Adrenal gland (tissue), 12 donors: ENCODE results near the gene ATF2. TPM values are rescaled to one million over a fixed set of nuclear protein-coding genes. Genes with fewer than 3 reads are reported as not detected.

Experiments used
- DNase-seq, 7 donors: peaks; one replicate each; pipeline ENCODE4 v3.0.0-alpha.2; 2019 to 2020
- H3K27ac ChIP-seq, 5 donors: fragments of 200-600 bp; sonication (generic) in 4 of 5; 1 replicate in 3 of 5; 2 replicates in 2 of 5; pipeline versions ENCODE4 v1.5.1 to v1.8.0; 2016 to 2020; ENCODE audit warnings: mild to moderate bottlenecking in 1 of 5
- H3K27me3 ChIP-seq: fragments of 200-600 bp; 2 replicates; pipeline ENCODE4 v1.8.0; 2021
- H3K36me3 ChIP-seq, 2 donors: fragments of 200-600 bp; replicated peaks in 1 of 2; 1 replicate in 1 of 2; 2 replicates in 1 of 2; pipeline versions ENCODE4 v1.5.1 to v1.8.0; 2018 to 2022
- H3K4me1 ChIP-seq, 2 donors: fragments of 200-600 bp; replicated peaks in 1 of 2; 1 replicate in 1 of 2; 2 replicates in 1 of 2; pipeline versions ENCODE4 v1.5.1 to v1.8.0; 2018 to 2021
- H3K4me3 ChIP-seq, 4 donors: fragments of 200-600 bp; sonication (generic) in 3 of 4; one replicate each; pipeline ENCODE4 v1.5.1; 2016 to 2018
- H3K9me3 ChIP-seq, 3 donors: fragments of 200-600 bp; sonication (generic) in 1 of 3; replicated peaks in 1 of 3; 1 replicate in 2 of 3; 2 replicates in 1 of 3; pipeline versions ENCODE4 v1.5.1 to v1.8.0; 2016 to 2021
- POLR2A ChIP-seq, 2 donors: fragments of 450-650 bp; IDR thresholded peaks; one replicate each; pipeline ENCODE4 v1.6.1; 2017; ENCODE audit warnings: antibody characterized with exemption in 2 of 2, mild to moderate bottlenecking in 2 of 2, moderate library complexity in 1 of 2
- WGBS, 4 donors: extraction: QIAGEN DNeasy Blood & Tissue Kit in 2 of 4; methylation state at CpG; one replicate each; pipeline versions ENCODE4 v1.1.5 to v1.1.7; 2013 to 2017; 5-methylcytosine and 5-hydroxymethylcytosine counted together
- intact Hi-C, 2 donors: fragments of 100-400 bp; cut with DNase I; formaldehyde crosslinking; loops; one replicate each; pipeline versions ENCODE4 v1.14.1 to v1.15.0; 2022 to 2023
- polyA plus RNA-seq, 3 donors: library from polyadenylated mRNA; stranded (reverse); fragments of 200-250 nt in 2 of 3; fragments of 350-450 nt in 1 of 3; fragmentation: Illumina TruSeq in 1 of 3; extraction: RNeasy Lipid Tissue Mini Kit (QIAGEN cat#74804) in 1 of 3; gene quantifications; one replicate each; pipeline ENCODE4 v1.2.3, GENCODE V29; 2013 to 2014
- total RNA-seq, 9 donors: library from RNA; depleted of rRNA in 4 of 9; stranded (reverse); fragments of >200 nt in 4 of 9; fragments of 120-200 nt in 1 of 9; fragmentation: NEBNext Ultra II Directional in 1 of 9; extraction: Animal tissue kit (Norgen Biotek cat#: 25700) in 1 of 9; gene quantifications; one replicate each; pipeline versions ENCODE4 v1.1.0 to v1.2.4, GENCODE V29; 2013 to 2023
- TF ChIP-seq, protein P1 (sequence below), 6 experiments: fragments of 450-650 bp in 4 of 6; fragments of 200-600 bp in 2 of 6; sonication (generic) in 1 of 6; IDR thresholded peaks; 1 replicate in 5 of 6; 2 replicates in 1 of 6; pipeline versions ENCODE4 v1.5.1 to v1.8.0; 2016 to 2021; ENCODE audit warnings: antibody characterized with exemption in 6 of 6, mild to moderate bottlenecking in 2 of 6, moderate library complexity in 1 of 6
- donor health status: healthy with polysubstance abuse.
- donor health status: Bipolar disorder and iron deficiency.
- donor health status: DM: yes; HTN: yes; CAD: no.
- donor health status: DM: no; HTN: no; CAD: no.
- donor health status: DM: no; HTN: no; CAD: no.
- donor health status: DM: yes; HTN: yes; CAD: no.

Gene ATF2
- total and polyA plus RNA-seq, 12 donors, result 16.5 to 60.1 (median 51.4) TPM

GRCh38 chr2:175187378-175187777, 19.4 kb upstream of the ATF2 start:
- 83 to 100% (median 93%) methylated on average over 1 of the region's 1 CpG for WGBS, 4 donors
- no peak for TF ChIP-seq POLR2A (IDR thresholded peaks at IDR 0.05)
- TF ChIP-seq, protein P1, sequence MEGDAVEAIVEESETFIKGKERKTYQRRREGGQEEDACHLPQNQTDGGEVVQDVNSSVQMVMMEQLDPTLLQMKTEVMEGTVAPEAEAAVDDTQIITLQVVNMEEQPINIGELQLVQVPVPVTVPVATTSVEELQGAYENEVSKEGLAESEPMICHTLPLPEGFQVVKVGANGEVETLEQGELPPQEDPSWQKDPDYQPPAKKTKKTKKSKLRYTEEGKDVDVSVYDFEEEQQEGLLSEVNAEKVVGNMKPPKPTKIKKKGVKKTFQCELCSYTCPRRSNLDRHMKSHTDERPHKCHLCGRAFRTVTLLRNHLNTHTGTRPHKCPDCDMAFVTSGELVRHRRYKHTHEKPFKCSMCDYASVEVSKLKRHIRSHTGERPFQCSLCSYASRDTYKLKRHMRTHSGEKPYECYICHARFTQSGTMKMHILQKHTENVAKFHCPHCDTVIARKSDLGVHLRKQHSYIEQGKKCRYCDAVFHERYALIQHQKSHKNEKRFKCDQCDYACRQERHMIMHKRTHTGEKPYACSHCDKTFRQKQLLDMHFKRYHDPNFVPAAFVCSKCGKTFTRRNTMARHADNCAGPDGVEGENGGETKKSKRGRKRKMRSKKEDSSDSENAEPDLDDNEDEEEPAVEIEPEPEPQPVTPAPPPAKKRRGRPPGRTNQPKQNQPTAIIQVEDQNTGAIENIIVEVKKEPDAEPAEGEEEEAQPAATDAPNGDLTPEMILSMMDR (IDR thresholded peaks at IDR 0.05), result peak in 2 of 6 experiments; percentile 11 to 20
- Histone ChIP-seq H3K27ac (no peak overlapping the region), H3K36me3 (no peaks in the 10 kb centered on the region), H3K4me3 (no peak overlapping the region), H3K4me1 (no peaks in the 10 kb centered on the region), H3K27me3 (no peaks in the 10 kb centered on the region), H3K9me3 (no peaks in the 10 kb centered on the region)
- intact Hi-C loops, result loop anchor here (10.0 kb wide), 2 partner anchors 53 to 73 kb away; no protein-coding TSS in a partner anchor
- DNase-seq, result no peak

DNA sequence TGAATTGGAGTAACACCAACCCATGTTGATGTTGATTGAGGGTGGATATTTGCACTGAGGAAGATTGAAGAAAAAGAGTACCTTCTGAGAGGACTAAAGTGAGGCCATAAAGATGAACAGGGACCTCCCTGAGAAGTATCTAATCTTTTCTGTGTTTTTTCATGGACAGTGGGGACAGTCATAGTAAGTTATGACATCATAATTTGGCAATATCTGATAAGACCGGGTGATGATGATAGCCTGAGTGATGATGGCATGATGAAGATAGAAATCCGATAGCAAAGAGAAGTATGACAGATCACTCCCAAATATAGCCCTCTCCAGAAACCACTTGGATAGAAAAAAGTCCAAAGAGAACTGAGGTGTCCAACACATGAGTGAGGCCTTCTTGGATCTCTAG, 15.7 kb upstream of the ATF2 start:
- no peak for TF ChIP-seq POLR2A (IDR thresholded peaks at IDR 0.05)
- TF ChIP-seq, protein P1 (IDR thresholded peaks at IDR 0.05), result no peak
- no peak overlapping the region for H3K4me3 ChIP-seq
- H3K4me1 ChIP-seq, result peaks cover 7 to 18% of the 10 kb centered on the region in 2 donors
- peaks cover 0 to 11% of the 10 kb centered on the region in 2 donors for H3K36me3 ChIP-seq
- intact Hi-C loops, result loop anchor here (10.0 kb wide), 2 partner anchors 49 to 69 kb away; no protein-coding TSS in a partner anchor
- WGBS, 4 donors, result 73 to 89% (median 87%) methylated on average over 2 of the region's 2 CpGs
- H3K9me3 ChIP-seq, result no peaks in the 10 kb centered on the region
- H3K27ac ChIP-seq, result no peak overlapping the region
- H3K27me3 ChIP-seq, result no peaks in the 10 kb centered on the region
- no peak for DNase-seq

GRCh38 chr2:175181877-175182308, 13.9 kb upstream of the ATF2 start:
- WGBS, 4 donors, result 45 to 62% (median 53%) methylated on average over 4 to 5 of the region's 5 CpGs
- Histone ChIP-seq H3K9me3 (no peaks in the 10 kb centered on the region), H3K36me3 (peaks cover 0 to 28% of the 10 kb centered on the region in 2 donors), H3K4me3 (peak overlapping the region in 2 of 4 donors; percentile 84 to 85), H3K4me1 (peaks cover 7 to 23% of the 10 kb centered on the region in 2 donors), H3K27ac (peak overlapping the region; percentile 83 to 93 (median 87)), H3K27me3 (no peaks in the 10 kb centered on the region)
- intact Hi-C loops, result loop anchor here (10.0 kb wide), 2 partner anchors 47 to 67 kb away; no protein-coding TSS in a partner anchor
- TF ChIP-seq, protein P1 (IDR thresholded peaks at IDR 0.05), result no peak
- no peak for TF ChIP-seq POLR2A (IDR thresholded peaks at IDR 0.05)
- no peak for DNase-seq

DNA sequence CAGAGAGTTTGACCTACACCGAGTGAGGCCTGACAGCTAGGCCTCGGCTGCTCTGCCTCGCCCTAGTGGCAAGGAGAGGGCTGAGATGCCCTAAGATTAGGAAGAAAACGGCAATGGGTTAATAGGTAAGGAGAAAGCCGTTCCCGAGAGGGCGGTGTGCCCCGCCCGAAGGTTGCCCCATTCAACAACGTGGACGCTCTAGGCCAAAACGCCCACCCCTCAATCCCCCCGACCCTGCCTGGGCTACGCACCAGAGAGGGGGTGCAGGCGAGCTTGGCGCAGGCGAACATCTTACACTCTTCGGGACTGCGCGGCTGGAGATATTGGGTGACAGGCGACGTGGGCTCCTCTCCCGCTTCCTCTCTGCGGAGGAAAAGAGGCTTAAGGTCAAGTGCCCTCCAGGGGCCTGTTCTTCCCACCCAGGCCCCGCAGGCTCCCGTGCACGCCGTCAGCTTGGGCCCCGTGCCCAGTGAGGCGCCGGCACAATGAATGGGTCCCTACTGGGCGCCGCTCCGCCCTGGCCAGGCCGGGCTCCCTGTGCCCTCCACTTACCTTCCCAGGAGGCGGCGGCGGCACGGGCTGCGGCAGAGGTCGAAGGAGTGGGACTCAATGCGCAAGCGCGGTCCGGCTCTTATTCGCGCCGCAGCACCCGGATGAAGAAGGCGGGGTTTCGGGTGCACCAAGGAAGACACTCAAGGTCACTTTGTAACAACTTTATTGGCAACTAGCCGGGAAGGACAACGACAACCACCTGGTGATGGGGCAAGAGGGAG, 13.3 kb upstream of the ATF2 start, which contains the start of gene ATP5MC3:
ATP5MC3 (minus strand) TSS at position 607 of the 773 bp plus-strand sequence; CDS start at position 290, 317 bp downstream.
- Histone ChIP-seq H3K27ac (peak within 1 kb of the TSS; percentile 83 to 93 (median 87)), H3K27me3 (no peaks in the 10 kb centered on the region), H3K4me1 (peaks cover 7 to 23% of the 10 kb centered on the region in 2 donors), H3K36me3 (peaks cover 0 to 32% of the 10 kb centered on the region in 2 donors), H3K4me3 (peak within 1 kb of the TSS; percentile 77 to 96 (median 84)), H3K9me3 (no peaks in the 10 kb centered on the region)
- 0 to 1% (median 0%) methylated on average over 6 to 53 of the region's 53 CpGs for WGBS, 4 donors
- peak; percentile 92 to 98 (median 95) for DNase-seq
- peak; percentile 85 to 88 for TF ChIP-seq POLR2A (IDR thresholded peaks at IDR 0.05)
- TF ChIP-seq, protein P1 (IDR thresholded peaks at IDR 0.05), result no peak
- intact Hi-C loops, result loop anchor here (10.0 kb wide), 2 partner anchors 46 to 66 kb away; no protein-coding TSS in a partner anchor
